NCI-H2029 (cell line): Measurements from ENCODE around the gene EYS.
"Not testable (repeated sequence)": the region's sequence is repeated elsewhere in the genome, so short reads cannot be mapped to it uniquely, and the experiment has no call there.

Source experiments
- DNase-seq: peaks from one replicate; lab custom pipeline; 2025; lab: John Stamatoyannopoulos, UW

EYS gene

GRCh38 chr6:64301307-64302236 lies 1405.5 kb downstream of the EYS start:
- DNase-seq, result no peak

DNA sequence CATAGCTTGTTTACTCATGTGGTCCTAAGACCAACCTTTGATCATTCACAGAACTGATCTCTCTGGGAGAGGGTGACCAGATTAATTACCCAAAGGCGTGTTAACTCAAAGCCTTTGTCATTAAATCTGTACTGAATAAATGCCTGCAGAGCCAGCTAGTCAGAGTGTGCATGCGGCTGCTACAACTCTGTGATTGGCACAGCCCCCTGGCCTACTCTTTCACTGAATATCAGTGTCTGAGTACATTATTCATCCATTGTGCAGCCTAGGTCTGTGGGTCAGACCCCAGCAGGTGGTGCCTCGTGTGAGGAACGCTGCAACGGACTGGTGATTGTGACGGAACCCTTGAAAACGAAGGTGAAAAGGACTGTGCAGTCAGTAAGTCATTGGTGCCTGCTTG lies 1407.8 kb downstream of the EYS start:
- DNase-seq, result no peak

DNA sequence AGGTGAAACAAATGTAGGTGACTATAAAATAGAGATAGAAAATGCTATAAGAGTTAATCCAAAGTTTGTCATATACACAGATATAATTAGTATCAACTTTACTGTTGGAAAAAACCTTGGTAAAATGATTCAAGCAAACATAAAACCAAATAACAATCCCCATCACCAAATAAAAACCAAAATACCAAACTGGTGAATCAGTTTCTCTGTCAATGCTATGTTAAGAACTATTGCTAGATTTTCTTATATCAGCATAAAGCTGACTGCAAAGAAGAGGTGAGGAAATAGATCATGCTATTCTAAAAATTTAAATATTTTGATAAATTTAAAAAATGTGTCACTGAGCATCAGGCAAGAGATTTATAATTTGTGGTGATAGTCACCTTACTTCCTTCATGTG lies 1413.0 kb downstream of the EYS start:
- DNase-seq, result no peak

DNA sequence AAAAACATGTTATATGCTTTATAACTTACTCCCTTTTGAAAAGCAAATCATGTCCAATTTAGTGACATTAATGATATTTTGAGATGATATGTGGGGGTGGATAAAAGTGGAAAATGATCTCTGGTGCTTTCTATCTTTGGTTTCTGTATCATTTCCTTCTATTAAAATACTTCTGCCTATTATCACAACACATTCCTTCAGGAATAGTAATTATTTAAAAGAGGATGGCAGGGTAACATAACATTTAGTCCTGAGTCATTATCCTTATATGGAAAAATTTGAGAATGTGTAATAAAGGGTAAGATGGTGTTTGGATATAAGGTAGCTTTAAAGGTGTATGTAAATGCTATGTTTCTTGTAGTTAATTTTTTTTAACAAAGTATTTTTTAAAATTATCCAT lies 1413.7 kb downstream of the EYS start:
- no peak for DNase-seq

DNA sequence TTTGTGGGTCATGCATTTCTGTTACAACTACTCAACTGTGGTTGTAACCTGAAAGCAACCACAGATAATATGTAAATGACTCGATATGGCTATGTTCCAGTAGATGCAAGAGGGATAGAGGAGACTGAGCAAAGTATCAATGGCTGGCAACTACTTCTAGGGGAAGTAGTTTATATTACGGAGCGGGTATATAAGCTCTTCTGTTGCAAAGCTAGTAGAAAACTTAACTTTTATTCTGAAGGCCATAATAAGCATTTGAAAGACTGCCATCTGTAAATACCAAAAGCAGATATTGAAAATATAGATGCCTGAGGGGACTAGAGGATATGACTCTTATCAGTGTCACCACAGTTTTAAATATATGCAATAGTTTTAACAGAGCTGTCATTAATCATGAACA lies 1416.2 kb downstream of the EYS start:
- DNase-seq, result no peak

- no peak for DNase-seq
These were observed 1417.1 kb downstream of the EYS start for GRCh38 chr6:64289931-64290330.

GRCh38 chr6:64288351-64288750 lies 1418.7 kb downstream of the EYS start:
- no peak for DNase-seq

GRCh38 chr6:64281167-64281566 lies 1425.9 kb downstream of the EYS start:
- no peak for DNase-seq

- no peak for DNase-seq
These were observed 1426.5 kb downstream of the EYS start for GRCh38 chr6:64280569-64280968.

GRCh38 chr6:64270083-64270482 lies 1436.9 kb downstream of the EYS start:
- no peak for DNase-seq

DNA sequence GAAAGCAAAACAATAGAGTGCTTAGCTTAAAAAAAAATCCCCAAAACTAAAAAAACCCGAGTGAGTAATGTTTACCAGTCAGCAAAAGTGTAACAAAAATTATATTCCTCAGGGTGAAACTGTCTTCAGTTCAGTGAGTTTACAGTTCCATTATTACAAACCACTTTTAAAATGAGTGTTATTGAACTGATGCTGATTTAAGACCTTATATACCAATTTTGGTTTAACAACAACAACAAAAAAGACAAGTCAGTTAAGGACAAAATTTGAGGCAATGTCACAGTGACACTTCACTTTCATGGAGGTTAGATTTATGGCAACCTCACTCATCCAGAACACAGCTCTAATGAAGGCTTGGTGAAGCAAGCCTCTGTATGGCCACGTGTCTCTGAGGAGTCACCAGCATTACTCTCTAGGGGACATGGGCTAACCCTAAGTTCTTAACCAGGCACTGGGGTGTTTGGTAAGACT lies 1440.6 kb downstream of the EYS start:
- no peak for DNase-seq

GRCh38 chr6:64263778-64264177 lies 1443.2 kb downstream of the EYS start:
- DNase-seq, result no peak

- DNase-seq, result no peak
These were observed 1447.7 kb downstream of the EYS start for GRCh38 chr6:64259372-64259771.

DNA sequence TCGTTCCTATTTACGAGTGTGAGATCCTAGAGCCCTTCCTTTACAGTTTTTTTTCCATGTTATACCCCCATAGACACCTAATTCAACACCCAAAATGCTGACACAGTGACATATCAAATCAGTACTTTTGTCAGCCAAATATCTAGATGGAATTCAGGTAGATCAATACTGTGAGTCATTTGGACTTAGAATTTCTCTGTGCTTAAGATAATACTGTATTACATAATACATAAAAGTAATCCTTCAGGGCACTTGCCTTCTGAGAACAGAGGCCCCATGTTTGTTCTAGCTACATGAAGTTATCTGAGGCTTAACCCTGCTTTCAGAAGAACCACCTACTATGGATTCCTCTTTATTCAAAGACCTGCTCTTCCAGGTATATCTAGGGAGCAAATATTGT lies 1448.3 kb downstream of the EYS start:
- DNase-seq, result no peak

GRCh38 chr6:64258302-64258701 lies 1448.7 kb downstream of the EYS start:
- no peak for DNase-seq

DNA sequence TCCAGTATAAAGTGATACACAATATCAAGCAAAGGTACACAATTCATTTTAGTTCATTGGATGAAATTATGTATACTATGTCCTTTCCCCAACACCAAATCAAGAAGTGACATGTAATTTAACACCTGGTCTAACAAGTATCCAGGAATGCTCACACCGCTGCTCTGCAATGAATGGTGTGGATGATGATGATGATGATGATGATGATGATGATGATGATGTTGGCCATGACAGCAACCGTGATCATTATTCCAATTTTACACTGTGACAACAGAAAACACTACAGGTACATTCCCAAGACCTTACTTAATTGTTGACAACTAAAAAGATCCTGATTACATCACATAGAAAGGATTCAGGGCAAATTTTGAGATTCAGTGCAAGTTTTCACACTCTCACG lies 1449.4 kb downstream of the EYS start:
- no peak for DNase-seq

- no peak for DNase-seq
These were observed 1450.5 kb downstream of the EYS start for GRCh38 chr6:64256483-64256882.

GRCh38 chr6:64255000-64255399 lies 1452.0 kb downstream of the EYS start:
- DNase-seq, result no peak

DNA sequence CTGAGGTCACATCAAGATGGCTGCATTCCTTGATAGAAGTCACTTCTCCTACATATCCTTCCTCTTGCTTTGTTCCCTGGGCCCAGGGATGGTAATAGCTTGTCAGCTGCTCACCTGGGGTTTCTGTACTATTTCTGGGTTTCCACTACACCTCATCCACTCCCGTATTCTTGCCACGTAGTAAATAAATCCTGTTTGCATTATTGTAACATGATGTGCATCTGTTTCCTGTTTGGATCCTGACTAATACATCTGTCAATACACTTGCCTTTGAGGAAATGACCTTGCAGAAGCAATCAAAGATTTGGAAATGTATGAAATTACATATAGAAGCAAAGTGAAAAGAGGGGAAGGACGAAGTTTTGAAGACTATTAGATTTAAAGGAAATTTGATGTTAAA lies 1452.5 kb downstream of the EYS start:
- DNase-seq, result no peak

- no peak for DNase-seq
These were observed 1454.8 kb downstream of the EYS start for GRCh38 chr6:64252256-64252655.

DNA sequence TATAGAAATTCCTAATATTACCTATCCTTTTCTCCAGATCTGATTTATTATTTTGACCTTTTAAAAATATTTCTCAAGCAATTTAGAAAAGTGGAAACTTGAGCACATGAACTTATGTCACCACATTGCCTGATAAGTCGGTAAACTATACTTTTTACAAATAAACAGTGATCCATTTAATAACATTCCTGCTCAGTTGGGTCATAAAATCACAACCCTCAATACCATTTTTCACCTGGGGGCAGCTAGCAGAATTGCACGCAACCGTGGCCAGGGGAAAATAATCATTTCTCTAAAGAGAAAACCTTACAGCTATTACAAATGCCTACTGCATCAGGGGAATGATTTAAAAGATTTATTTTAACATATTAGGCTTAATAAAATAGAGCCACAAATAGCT lies 1456.9 kb downstream of the EYS start:
- DNase-seq, result no peak

DNA sequence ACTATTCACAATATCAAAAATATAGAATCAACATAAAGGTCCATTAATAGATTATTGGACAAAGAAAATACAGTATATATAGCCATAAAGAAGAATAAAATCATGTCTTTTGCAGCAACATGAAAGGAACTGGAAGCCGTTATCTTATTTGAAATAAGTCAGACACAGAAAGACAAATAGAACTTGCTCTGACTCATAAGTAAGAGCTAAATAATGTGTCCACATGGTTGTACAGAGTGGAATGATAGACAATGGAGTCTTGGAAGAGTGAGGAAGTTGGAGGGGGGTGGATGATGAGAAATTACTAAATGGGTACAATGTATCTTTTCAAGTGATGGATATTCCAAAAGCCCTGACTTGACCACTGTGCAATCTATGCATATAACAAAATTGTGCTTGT lies 1457.9 kb downstream of the EYS start:
- no peak for DNase-seq

DNA sequence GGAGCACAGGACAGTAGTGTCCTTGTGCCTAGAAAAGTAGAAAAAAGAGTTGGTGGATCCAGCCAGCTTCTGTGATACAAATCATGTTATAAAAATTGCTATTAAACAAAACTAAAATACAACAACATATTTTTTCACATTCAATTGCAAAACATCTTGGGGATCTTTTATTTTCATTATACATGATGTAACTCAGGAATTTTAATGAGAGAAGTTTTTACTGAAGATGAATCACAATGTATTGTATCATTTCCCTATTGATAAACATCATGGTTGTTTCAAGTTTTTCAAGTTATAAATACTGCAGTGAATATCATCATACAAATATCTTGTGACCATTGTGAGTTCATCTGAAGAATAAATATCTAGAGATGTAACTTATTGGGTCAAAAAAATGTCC lies 1463.4 kb downstream of the EYS start:
- no peak for DNase-seq

- DNase-seq, result not testable (repeated sequence)
These were observed 1468.1 kb downstream of the EYS start for GRCh38 chr6:64238908-64239307.
